WI38 (cell line): Measurements from ENCODE around the gene LILRA6.

Experiments used
- H3K4me3 ChIP-seq: 2 replicates; pipeline ENCODE4 v1.5.1; 2011; ENCODE audit warnings: low read depth, mild to moderate bottlenecking, control low read depth, low read length
- CTCF ChIP-seq: IDR thresholded peaks from 2 replicates; pipeline ENCODE4 v1.5.1; 2012; ENCODE audit warnings: low read depth, mild to moderate bottlenecking, control low read depth, low read length

Gene LILRA6

GRCh38 chr19:54193011-54193410 lies 49.6 kb downstream of the LILRA6 start:
- H3K4me3 ChIP-seq, result no peak overlapping the region
- no peak for TF ChIP-seq CTCF

GRCh38 chr19:54191811-54192453 lies 50.7 kb downstream of the LILRA6 start:
- peak overlapping the region; percentile 80 for H3K4me3 ChIP-seq
- no peak for TF ChIP-seq CTCF

- no peak for TF ChIP-seq CTCF
These were observed 51.4 kb downstream of the LILRA6 start, which contains the start of gene TSEN34 for GRCh38 chr19:54191011-54191810. Gene TSEN34 (plus strand): TSS chr19:54191308. CDS start chr19:54191365, 57 bp downstream.

GRCh38 chr19:54190503-54191010 lies 52.0 kb downstream of the LILRA6 start:
- H3K4me3 ChIP-seq, result peak overlapping the region; percentile 80
- no peak for TF ChIP-seq CTCF

More at GRCh38 chr19:54191011-54191810, 51.4 kb downstream of the LILRA6 start, which contains the start of gene TSEN34:
- peak within 1 kb of the TSS; percentile 80 for H3K4me3 ChIP-seq

- TF ChIP-seq CTCF, result no peak
- H3K4me3 ChIP-seq, result peak overlapping the region; percentile 80
These were observed 52.7 kb downstream of the LILRA6 start for GRCh38 chr19:54189735-54190502.

GRCh38 chr19:54189145-54189734 lies 53.4 kb downstream of the LILRA6 start, which contains the start of gene MBOAT7:
Gene MBOAT7 (minus strand): TSS chr19:54189580. CDS start chr19:54188508, 1,072 bp downstream.
- H3K4me3 ChIP-seq, result peak within 1 kb of the TSS; percentile 80
- TF ChIP-seq CTCF, result no peak
